AG09309 (cell line): ENCODE data around the gene MAP3K1.

Source experiments
- DNase-seq: peaks from one replicate; pipeline ENCODE4 v3.0.0-alpha.2; 2010; ENCODE audit warnings: low read depth
- H3K4me3 ChIP-seq: 2 replicates; pipeline ENCODE4 v1.5.1; 2011; ENCODE audit warnings: mild to moderate bottlenecking, low read depth, low read length, moderate library complexity; ENCODE audit not compliant: control insufficient read depth
- TF ChIP-seq, protein P1 (sequence below): IDR thresholded peaks from 2 replicates; pipeline ENCODE4 v1.5.1; 2011; ENCODE audit warnings: mild to moderate bottlenecking, low read depth, low read length, inconsistent platforms; ENCODE audit not compliant: insufficient read depth, control insufficient read depth; ENCODE audit errors: missing control alignments

Gene MAP3K1

DNA sequence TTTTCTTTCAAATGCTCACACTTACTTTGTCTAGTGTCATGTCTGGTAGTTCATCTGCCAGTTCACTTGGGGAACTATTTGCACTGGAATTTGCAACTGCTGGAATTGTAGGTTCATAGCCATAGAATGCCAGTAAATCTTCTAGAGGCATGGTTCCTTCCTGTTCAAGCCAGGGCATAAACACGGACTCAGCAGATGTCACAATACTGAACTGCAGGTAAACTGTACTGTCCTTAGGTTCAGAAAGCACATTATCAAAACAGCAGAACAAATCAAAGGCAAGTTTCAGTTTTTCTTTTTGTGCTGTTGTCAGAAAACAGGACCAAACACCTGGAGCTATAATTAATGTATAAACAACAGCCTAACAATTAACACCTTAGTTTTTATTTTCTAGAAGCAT, 123.5 kb downstream of the MAP3K1 start:
- DNase-seq: no peak
- H3K4me3 ChIP-seq: no peak overlapping the region
- TF ChIP-seq, protein P1, sequence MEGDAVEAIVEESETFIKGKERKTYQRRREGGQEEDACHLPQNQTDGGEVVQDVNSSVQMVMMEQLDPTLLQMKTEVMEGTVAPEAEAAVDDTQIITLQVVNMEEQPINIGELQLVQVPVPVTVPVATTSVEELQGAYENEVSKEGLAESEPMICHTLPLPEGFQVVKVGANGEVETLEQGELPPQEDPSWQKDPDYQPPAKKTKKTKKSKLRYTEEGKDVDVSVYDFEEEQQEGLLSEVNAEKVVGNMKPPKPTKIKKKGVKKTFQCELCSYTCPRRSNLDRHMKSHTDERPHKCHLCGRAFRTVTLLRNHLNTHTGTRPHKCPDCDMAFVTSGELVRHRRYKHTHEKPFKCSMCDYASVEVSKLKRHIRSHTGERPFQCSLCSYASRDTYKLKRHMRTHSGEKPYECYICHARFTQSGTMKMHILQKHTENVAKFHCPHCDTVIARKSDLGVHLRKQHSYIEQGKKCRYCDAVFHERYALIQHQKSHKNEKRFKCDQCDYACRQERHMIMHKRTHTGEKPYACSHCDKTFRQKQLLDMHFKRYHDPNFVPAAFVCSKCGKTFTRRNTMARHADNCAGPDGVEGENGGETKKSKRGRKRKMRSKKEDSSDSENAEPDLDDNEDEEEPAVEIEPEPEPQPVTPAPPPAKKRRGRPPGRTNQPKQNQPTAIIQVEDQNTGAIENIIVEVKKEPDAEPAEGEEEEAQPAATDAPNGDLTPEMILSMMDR: no peak

- peak; percentile 61 for DNase-seq
- TF ChIP-seq, protein P1: no peak
- no peak overlapping the region for H3K4me3 ChIP-seq
Observed at GRCh38 chr5:56941981-56942380, 126.6 kb downstream of the MAP3K1 start.
